Measurements from ENCODE around the gene PRR19.

PRR19 gene

GRCh38 chr19:42288387-42288786 lies 13.5 kb upstream of the PRR19 start:
- no peak for TF ChIP-seq EZH2phosphoT487 (IDR thresholded peaks at IDR 0.05; ENCODE audit: low read depth)
- TF ChIP-seq, protein P1, sequence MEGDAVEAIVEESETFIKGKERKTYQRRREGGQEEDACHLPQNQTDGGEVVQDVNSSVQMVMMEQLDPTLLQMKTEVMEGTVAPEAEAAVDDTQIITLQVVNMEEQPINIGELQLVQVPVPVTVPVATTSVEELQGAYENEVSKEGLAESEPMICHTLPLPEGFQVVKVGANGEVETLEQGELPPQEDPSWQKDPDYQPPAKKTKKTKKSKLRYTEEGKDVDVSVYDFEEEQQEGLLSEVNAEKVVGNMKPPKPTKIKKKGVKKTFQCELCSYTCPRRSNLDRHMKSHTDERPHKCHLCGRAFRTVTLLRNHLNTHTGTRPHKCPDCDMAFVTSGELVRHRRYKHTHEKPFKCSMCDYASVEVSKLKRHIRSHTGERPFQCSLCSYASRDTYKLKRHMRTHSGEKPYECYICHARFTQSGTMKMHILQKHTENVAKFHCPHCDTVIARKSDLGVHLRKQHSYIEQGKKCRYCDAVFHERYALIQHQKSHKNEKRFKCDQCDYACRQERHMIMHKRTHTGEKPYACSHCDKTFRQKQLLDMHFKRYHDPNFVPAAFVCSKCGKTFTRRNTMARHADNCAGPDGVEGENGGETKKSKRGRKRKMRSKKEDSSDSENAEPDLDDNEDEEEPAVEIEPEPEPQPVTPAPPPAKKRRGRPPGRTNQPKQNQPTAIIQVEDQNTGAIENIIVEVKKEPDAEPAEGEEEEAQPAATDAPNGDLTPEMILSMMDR (IDR thresholded peaks at IDR 0.05; ENCODE audit: low read depth, low read length), result no peak
- Histone ChIP-seq H3K4me1 (ENCODE audit: low read length) (peaks cover 18% of the 10 kb centered on the region), H3K4me3 (ENCODE audit: low read length) (no peak overlapping the region), H3K4me2 (ENCODE audit: low read length) (no peak overlapping the region), H2AFZ (ENCODE audit: low read depth, low read length) (no peak overlapping the region), H3K79me2 (ENCODE audit: low read length) (peaks cover 19% of the 10 kb centered on the region), H3K9ac (ENCODE audit: low read length) (no peak overlapping the region), H3K9me3 (ENCODE audit: insufficient read depth, low read length) (no peaks in the 10 kb centered on the region), H4K20me1 (ENCODE audit: insufficient read depth, low read length) (peaks cover 16% of the 10 kb centered on the region), H3K27me3 (ENCODE audit: low read depth, low read length) (no peaks in the 10 kb centered on the region), H3K36me3 (replicated peaks; ENCODE audit: low read depth, low read length) (peaks cover 40% of the 10 kb centered on the region), H3K27ac (ENCODE audit: low read length) (no peak overlapping the region)

GRCh38 chr19:42288881-42289555 lies 12.9 kb upstream of the PRR19 start:
- Histone ChIP-seq H3K4me1 (ENCODE audit: low read length) (peaks cover 18% of the 10 kb centered on the region), H3K27me3 (ENCODE audit: low read depth, low read length) (no peaks in the 10 kb centered on the region), H3K9ac (ENCODE audit: low read length) (no peak overlapping the region), H3K79me2 (ENCODE audit: low read length) (peaks cover 19% of the 10 kb centered on the region), H3K27ac (ENCODE audit: low read length) (no peak overlapping the region), H2AFZ (ENCODE audit: low read depth, low read length) (no peak overlapping the region), H4K20me1 (ENCODE audit: insufficient read depth, low read length) (peaks cover 16% of the 10 kb centered on the region), H3K36me3 (replicated peaks; ENCODE audit: low read depth, low read length) (peaks cover 41% of the 10 kb centered on the region), H3K4me2 (ENCODE audit: low read length) (no peak overlapping the region), H3K4me3 (ENCODE audit: low read length) (no peak overlapping the region), H3K9me3 (ENCODE audit: insufficient read depth, low read length) (no peaks in the 10 kb centered on the region)
- TF ChIP-seq, protein P1 (IDR thresholded peaks at IDR 0.05; ENCODE audit: low read depth, low read length), result no peak
- no peak for TF ChIP-seq EZH2phosphoT487 (IDR thresholded peaks at IDR 0.05; ENCODE audit: low read depth)

- Histone ChIP-seq H3K9me3 (ENCODE audit: insufficient read depth, low read length) (no peaks in the 10 kb centered on the region), H3K9ac (ENCODE audit: low read length) (no peak overlapping the region), H3K4me2 (ENCODE audit: low read length) (no peak overlapping the region), H3K4me3 (ENCODE audit: low read length) (no peak overlapping the region), H3K36me3 (replicated peaks; ENCODE audit: low read depth, low read length) (peaks cover 47% of the 10 kb centered on the region), H3K27me3 (ENCODE audit: low read depth, low read length) (no peaks in the 10 kb centered on the region), H3K4me1 (ENCODE audit: low read length) (peaks cover 18% of the 10 kb centered on the region), H2AFZ (ENCODE audit: low read depth, low read length) (no peak overlapping the region), H3K27ac (ENCODE audit: low read length) (no peak overlapping the region), H3K79me2 (ENCODE audit: low read length) (peaks cover 17% of the 10 kb centered on the region), H4K20me1 (ENCODE audit: insufficient read depth, low read length) (peaks cover 15% of the 10 kb centered on the region)
- no peak for TF ChIP-seq EZH2phosphoT487 (IDR thresholded peaks at IDR 0.05; ENCODE audit: low read depth)
- TF ChIP-seq, protein P1 (IDR thresholded peaks at IDR 0.05; ENCODE audit: low read depth, low read length), result no peak
These were observed 12.3 kb upstream of the PRR19 start for GRCh38 chr19:42289556-42290041.

GRCh38 chr19:42290136-42290522 lies 11.8 kb upstream of the PRR19 start:
- H3K4me2 ChIP-seq (ENCODE audit: low read length), result no peak overlapping the region
- H2AFZ ChIP-seq (ENCODE audit: low read depth, low read length), result no peak overlapping the region
- H3K4me3 ChIP-seq (ENCODE audit: low read length), result no peak overlapping the region
- H3K9me3 ChIP-seq (ENCODE audit: insufficient read depth, low read length), result no peaks in the 10 kb centered on the region
- no peaks in the 10 kb centered on the region for H3K27me3 ChIP-seq (ENCODE audit: low read depth, low read length)
- peaks cover 47% of the 10 kb centered on the region for H3K36me3 ChIP-seq (replicated peaks; ENCODE audit: low read depth, low read length)
- H3K79me2 ChIP-seq (ENCODE audit: low read length), result peaks cover 12% of the 10 kb centered on the region
- H3K4me1 ChIP-seq (ENCODE audit: low read length), result peaks cover 13% of the 10 kb centered on the region
- H3K27ac ChIP-seq (ENCODE audit: low read length), result no peak overlapping the region
- H4K20me1 ChIP-seq (ENCODE audit: insufficient read depth, low read length), result peaks cover 10% of the 10 kb centered on the region
- H3K9ac ChIP-seq (ENCODE audit: low read length), result no peak overlapping the region
- no peak for TF ChIP-seq EZH2phosphoT487 (IDR thresholded peaks at IDR 0.05; ENCODE audit: low read depth)
